KOPT-K1 (cell line): ENCODE results near the gene LZTS2.

ENCODE experiments used
- H3K27ac ChIP-seq: fragments of 200-600 bp; sonication (generic); 2 replicates; pipeline ENCODE4 v1.5.1; 2016; ENCODE audit warnings: antibody characterized with exemption, mild to moderate bottlenecking, low read depth, low read length; ENCODE audit not compliant: poor library complexity, severe bottlenecking
- H3K36me3 ChIP-seq: fragments of 200-600 bp; sonication (generic); 2 replicates; pipeline ENCODE4 v1.5.1; 2017; ENCODE audit warnings: antibody characterized with exemption, mild to moderate bottlenecking, low read length, moderate library complexity; ENCODE audit not compliant: insufficient read depth
- H3K9me3 ChIP-seq: fragments of 200-600 bp; sonication (generic); 2 replicates; pipeline ENCODE4 v1.5.1; 2017; ENCODE audit warnings: antibody characterized with exemption, low read length, mild to moderate bottlenecking; ENCODE audit not compliant: insufficient read depth, poor library complexity, severe bottlenecking

Gene LZTS2

GRCh38 chr10:101000915-101001658 is 1.5 kb downstream of the LZTS2 start:
- H3K27ac ChIP-seq: no peak overlapping the region
- no peaks in the 10 kb centered on the region for H3K9me3 ChIP-seq
- H3K36me3 ChIP-seq: no peaks in the 10 kb centered on the region

- Histone ChIP-seq H3K36me3 (no peaks in the 10 kb centered on the region), H3K9me3 (no peaks in the 10 kb centered on the region), H3K27ac (no peak overlapping the region)
Observed at GRCh38 chr10:101001659-101002035, 2.0 kb downstream of the LZTS2 start.

- Histone ChIP-seq H3K27ac (no peak overlapping the region), H3K9me3 (no peaks in the 10 kb centered on the region), H3K36me3 (no peaks in the 10 kb centered on the region)
Observed at GRCh38 chr10:101002456-101002855, 2.8 kb downstream of the LZTS2 start.

- H3K27ac ChIP-seq: no peak overlapping the region
- H3K36me3 ChIP-seq: no peaks in the 10 kb centered on the region
- no peaks in the 10 kb centered on the region for H3K9me3 ChIP-seq
Observed at GRCh38 chr10:101003639-101004206, 4.1 kb downstream of the LZTS2 start.

- H3K27ac ChIP-seq: no peak overlapping the region
- H3K9me3 ChIP-seq: no peaks in the 10 kb centered on the region
- H3K36me3 ChIP-seq: no peaks in the 10 kb centered on the region
Observed at GRCh38 chr10:101005361-101005760, 5.8 kb downstream of the LZTS2 start.

GRCh38 chr10:101005869-101006567 is 6.4 kb downstream of the LZTS2 start:
- Histone ChIP-seq H3K9me3 (no peaks in the 10 kb centered on the region), H3K27ac (no peak overlapping the region), H3K36me3 (no peaks in the 10 kb centered on the region)

- Histone ChIP-seq H3K36me3 (no peaks in the 10 kb centered on the region), H3K9me3 (no peaks in the 10 kb centered on the region), H3K27ac (no peak overlapping the region)
Observed at GRCh38 chr10:101006593-101007098, 7.0 kb downstream of the LZTS2 start.

- Histone ChIP-seq H3K9me3 (no peaks in the 10 kb centered on the region), H3K27ac (peak overlapping the region; percentile 28), H3K36me3 (no peaks in the 10 kb centered on the region)
Observed at GRCh38 chr10:101007099-101007711, 7.6 kb downstream of the LZTS2 start.

GRCh38 chr10:101007915-101008822 is 8.6 kb downstream of the LZTS2 start:
- Histone ChIP-seq H3K9me3 (no peaks in the 10 kb centered on the region), H3K36me3 (no peaks in the 10 kb centered on the region), H3K27ac (no peak overlapping the region)

- Histone ChIP-seq H3K36me3 (no peaks in the 10 kb centered on the region), H3K27ac (no peak overlapping the region), H3K9me3 (no peaks in the 10 kb centered on the region)
Observed at GRCh38 chr10:101008823-101009423, 9.3 kb downstream of the LZTS2 start.

- H3K27ac ChIP-seq: no peak overlapping the region
Observed at GRCh38 chr10:101010329-101010728, 10.7 kb downstream of the LZTS2 start.

GRCh38 chr10:101011517-101012423 is 12.2 kb downstream of the LZTS2 start:
- H3K36me3 ChIP-seq: no peaks in the 10 kb centered on the region

More at GRCh38 chr10:101010329-101010728, 10.7 kb downstream of the LZTS2 start:
- no peaks in the 10 kb centered on the region for H3K9me3 ChIP-seq
- H3K36me3 ChIP-seq: no peaks in the 10 kb centered on the region

More at GRCh38 chr10:101011517-101012423, 12.2 kb downstream of the LZTS2 start:
- Histone ChIP-seq H3K9me3 (no peaks in the 10 kb centered on the region), H3K27ac (no peak overlapping the region)
